Central memory CD4-positive, alpha-beta T cell (primary cell): Measurements from ENCODE around the gene NPHP4.

ENCODE experiments used
- DNase-seq: peaks from one replicate; pipeline ENCODE4 v3.0.0; 2022

NPHP4 gene

DNA sequence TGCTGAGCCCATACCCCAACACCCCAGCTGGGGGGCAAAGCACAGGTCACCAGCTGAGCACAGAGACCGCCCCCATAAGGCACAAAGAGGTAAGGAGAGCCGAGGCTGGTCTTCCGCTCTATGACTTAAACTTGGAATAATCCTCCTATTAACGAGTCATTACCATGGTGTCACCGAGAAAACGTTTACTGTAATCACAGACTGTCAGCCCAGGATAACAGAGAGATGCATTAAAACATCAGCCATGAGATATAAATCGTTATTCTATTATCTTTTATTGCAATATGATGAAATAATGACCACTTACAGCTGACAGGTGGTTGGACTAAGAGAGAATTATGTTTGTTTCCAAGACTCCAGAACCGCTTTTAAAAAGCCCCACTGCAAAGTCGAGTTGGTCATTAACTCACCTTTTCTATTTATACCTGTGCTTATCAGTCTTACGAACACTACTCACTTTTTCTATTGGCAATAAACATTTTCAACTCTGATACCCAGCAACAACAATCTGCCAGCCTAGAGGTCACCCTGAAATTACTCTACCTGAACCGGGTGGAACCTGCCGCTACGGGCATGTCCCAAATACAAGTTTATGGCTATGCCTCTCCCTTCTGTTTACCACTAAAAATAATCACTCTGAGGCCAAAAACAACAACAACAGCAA is 21.5 kb downstream of the NPHP4 start:
- no peak for DNase-seq

DNA sequence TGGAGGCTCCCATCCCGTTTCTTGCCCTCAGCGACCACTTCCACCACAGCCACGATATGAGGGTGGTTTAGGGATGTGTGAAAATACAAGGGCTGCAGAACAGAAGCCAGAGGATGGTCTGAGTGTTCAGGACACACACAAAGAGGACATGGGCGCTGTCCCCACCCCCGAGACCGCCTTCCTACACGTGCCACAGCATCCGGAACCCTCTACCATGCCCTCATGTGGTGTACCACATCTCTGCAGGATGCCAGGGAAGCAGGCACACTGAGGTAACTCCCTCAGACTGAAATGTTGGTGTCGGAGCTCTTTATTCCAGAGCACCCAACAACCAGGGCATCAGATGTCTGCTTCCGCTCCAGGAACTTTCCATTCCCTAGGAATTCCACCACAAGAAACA is 23.1 kb downstream of the NPHP4 start:
- DNase-seq: no peak

- DNase-seq: no peak
Observed at GRCh38 chr1:5968161-5968736, 24.0 kb downstream of the NPHP4 start.

DNA sequence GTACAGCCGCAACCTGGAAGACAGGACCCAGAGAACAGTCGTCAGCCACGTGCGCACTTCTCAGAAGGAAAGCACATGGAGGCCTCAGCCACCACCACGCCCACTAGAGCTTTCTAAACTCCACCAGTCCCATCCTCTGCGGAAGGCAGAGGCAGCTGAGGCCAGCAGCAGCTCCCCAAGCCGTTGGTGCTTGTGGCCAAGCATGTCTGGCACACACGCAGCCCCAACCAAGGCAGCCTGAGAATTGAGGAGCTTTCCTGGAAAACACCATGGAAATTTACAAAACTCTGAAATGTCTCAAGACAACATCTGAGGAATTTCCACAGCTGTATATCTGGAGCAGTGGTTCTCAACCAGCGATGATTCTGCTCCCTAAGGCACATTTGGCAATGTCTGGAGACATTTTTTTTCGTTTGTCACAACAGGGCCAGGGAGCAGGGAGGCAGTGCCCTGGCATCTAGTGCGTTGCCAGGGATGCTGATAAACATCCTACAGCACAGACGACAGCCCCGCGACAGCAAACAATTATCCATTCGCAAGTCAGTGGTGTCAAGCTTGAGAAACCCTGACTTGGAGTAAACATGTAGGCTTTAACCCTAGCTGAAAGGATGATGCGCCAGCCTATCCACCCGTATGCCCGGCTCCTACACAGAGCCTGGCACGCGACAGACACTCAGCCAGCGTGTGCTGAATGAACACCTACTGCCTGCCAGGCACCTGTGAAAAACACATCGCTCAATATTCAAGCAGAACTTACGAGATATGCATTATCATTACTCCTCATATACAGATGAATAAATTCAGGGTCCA is 24.7 kb downstream of the NPHP4 start:
- DNase-seq: no peak

DNA sequence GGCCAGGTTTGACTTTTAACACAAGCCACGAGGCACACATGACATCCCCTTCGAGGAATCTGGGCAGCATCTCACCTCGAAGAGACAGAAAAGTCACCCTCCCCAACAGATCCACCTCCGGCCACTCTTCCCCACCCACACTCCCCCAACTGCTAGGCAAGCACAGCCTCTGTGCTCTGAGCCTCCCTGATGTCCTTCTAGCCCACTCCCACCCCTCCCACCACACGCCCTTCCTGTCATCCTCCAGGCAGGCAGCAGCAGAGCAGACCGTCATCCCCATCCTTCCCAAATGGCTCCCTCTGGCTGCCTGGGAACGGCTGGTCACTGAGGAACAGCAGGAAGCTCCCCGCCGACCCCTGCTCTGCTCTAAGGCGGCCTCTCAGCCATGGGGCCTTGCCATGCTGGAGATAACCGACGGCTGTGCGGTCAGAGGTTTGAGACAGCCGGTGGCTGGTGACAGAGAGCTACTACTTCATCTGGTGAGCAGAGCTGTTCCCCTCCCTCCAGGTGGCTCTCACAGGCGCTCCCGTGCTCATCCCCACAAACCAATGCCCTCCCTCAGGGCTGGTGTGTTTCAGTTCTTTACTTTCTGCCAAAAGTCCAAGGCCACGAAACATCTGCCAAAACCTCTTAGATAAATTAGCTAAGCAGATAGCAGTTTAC is 25.6 kb downstream of the NPHP4 start:
- no peak for DNase-seq

- no peak for DNase-seq
Observed at GRCh38 chr1:5965586-5966131, 26.6 kb downstream of the NPHP4 start.

DNA sequence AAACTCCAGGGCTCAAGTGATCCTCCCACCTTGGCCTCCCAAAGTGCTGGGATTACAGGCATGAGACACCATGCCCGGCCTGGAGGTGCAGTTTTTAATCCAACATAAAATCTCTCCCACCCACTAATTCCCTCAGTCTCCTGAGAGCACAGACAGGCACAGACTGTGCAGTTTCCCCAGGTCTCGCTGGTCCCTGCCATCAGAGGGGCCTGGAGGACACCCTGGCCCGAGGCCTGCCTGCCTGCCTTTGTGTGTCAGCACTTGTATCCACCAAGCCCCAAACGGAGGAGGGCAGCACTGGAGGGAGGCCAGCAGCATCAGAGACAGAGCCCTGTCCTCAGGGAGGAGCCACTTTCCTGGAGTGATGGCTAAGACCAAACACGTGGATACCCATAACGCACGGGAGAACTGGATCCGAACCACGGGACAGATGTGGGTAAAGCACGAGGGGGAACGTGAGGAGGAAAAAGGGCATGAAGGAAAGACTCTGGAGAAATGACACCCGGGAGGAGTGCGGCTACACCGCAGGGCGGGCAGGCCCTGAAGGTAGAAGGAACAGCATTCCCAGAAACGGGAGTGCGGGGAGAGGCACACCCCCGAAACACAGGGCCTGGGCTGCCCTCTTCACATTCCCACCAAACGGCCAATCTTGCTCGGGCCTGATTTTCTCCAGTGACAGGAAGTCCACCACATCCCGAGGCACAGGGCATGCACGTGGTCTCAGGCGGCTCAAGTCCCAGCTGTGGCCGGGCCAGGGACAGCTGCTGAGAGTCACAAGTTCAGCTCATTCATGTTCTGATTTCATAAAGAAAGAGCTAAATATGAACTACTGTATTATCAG is 29.7 kb downstream of the NPHP4 start:
- DNase-seq: no peak

- DNase-seq: no peak
Observed at GRCh38 chr1:5961601-5962000, 30.6 kb downstream of the NPHP4 start.

DNA sequence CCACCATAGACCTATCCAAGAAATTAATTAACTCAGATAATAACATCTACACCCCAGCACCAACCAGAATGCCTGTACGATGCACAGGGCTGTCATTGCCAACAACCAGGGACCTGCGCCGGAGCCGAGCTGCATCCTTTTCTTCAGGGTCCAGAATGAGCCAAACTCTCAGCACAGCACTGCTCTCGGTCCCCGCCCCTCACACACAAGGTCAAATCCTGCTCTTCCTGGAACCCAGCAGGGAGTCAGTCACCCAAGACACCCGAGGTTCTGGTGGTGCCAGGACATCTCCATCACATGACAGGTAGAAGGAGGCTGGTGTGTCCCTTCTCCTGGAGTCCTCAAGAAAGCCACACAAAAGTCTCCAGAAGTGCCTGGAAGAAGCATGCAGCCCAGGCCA is 31.9 kb downstream of the NPHP4 start:
- DNase-seq: no peak

GRCh38 chr1:5959667-5960230 is 32.5 kb downstream of the NPHP4 start:
- DNase-seq: no peak

DNA sequence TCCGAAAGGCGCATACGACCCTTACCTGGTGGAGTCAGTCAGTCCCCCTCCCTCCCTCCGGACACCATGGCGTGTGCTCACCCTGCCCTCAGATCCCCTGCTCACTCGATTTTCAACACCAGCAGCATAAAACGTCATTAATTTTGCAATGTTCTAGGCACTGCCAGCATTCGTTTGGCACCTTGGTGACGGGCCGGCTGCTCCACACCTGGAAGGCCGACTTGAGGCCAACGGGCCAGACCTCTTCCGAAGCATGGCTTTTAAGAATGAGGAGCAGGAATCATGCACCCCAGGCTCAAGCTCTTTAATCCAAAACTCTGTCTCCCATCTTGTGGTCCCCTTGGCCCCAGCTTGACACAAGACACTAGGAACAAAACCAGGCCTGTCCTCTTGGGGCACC is 33.1 kb downstream of the NPHP4 start:
- no peak for DNase-seq

DNA sequence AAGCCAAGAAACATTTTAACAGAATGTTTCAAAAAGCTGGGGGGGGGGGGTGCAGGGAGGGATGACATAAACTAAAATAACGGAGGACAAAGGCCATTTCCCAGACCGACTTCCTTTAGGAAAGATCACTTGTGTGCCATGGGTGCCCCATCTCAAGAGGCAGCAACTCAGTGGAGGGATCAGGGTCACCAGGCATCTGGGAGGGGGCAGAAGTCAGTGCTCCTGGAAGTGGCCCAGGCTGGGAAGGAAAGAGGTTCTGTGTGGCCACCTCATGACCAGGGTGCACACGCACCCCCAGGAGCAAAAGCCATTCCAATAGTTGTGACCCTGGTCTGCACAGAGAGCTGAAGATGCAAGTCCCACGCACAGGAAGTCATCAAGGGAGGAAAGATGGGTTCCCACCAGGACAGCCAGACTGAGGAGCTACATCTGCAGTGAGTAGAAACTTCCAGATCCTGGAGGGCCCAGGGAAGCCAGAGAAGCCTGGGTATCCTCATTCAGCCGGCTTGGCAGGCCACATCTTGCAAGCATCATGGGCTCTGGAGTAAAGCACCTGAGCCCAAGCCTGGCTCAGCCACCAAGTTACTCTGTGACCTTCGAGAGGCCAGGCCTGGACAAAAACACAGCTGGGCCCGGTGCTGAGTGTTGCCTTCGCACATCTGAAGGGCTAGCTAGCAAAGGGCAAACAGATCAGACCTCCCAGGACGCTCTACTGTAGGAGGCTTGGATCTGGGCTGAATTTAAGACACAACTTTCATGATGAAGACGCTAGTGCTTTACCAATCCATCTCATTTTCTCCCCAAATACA is 36.0 kb downstream of the NPHP4 start:
- DNase-seq: no peak

DNA sequence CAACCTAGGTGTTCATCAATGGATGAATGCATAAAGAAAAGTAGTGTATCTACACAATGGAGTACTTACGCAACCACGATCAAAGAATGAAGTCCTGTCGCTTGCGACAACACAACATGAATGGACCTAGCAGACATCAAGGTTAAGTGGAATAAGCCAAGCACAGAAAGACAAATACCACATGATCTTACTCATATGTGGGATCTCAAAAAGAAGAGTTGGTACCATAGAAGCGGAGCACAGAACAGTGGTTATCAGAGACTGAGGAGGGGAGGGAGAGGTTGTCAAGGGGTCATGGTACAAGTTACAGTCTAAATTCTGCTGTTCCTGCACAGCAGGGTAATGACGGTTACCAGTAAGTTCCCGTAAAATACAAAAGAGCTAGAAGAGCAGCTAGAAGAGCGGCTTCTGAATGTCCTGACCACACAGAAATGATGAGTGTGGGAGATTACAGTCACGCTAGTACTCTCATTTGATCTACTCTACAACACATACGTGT is 36.7 kb downstream of the NPHP4 start:
- no peak for DNase-seq

- DNase-seq: no peak
Observed at GRCh38 chr1:5954964-5955363, 37.3 kb downstream of the NPHP4 start.

- DNase-seq: no peak
Observed at GRCh38 chr1:5953386-5953785, 38.8 kb downstream of the NPHP4 start.

- DNase-seq: no peak
Observed at GRCh38 chr1:5951846-5952410, 40.3 kb downstream of the NPHP4 start.

- DNase-seq: no peak
Observed at GRCh38 chr1:5950994-5951785, 41.0 kb downstream of the NPHP4 start.

- no peak for DNase-seq
Observed at GRCh38 chr1:5950201-5950895, 41.9 kb downstream of the NPHP4 start.

GRCh38 chr1:5949761-5950100 is 42.5 kb downstream of the NPHP4 start:
- no peak for DNase-seq
